ENCODE results near the gene PTCH2.
"Not testable (repeated sequence)": the region's sequence is repeated elsewhere in the genome, so short reads cannot be mapped to it uniquely, and the experiment has no call there.

Gene PTCH2

GRCh38 chr1:44799770-44800584 is 43.1 kb downstream of the PTCH2 start, which contains the start of gene PLK3:
Gene PLK3, plus strand, starts transcription at chr1:44800377. Its CDS starts 87 bp downstream, at chr1:44800464.
- peak; percentile 92 for DNase-seq

- no peak for DNase-seq
Measured at GRCh38 chr1:44798481-44799365, 44.3 kb downstream of the PTCH2 start.

GRCh38 chr1:44797886-44798285 is 45.2 kb downstream of the PTCH2 start:
- not testable (repeated sequence) for DNase-seq

GRCh38 chr1:44792736-44793502 is 50.1 kb downstream of the PTCH2 start:
- DNase-seq, result no peak

- no peak for DNase-seq
Measured at GRCh38 chr1:44790968-44791801, 51.9 kb downstream of the PTCH2 start.

GRCh38 chr1:44788120-44788860 is 54.8 kb downstream of the PTCH2 start, which contains the start of gene BEST4:
Gene BEST4, minus strand, starts transcription at chr1:44788170. Its CDS starts 465 bp downstream, at chr1:44787705.
- no peak for DNase-seq

GRCh38 chr1:44787506-44787905 is 55.5 kb downstream of the PTCH2 start:
- no peak for DNase-seq

GRCh38 chr1:44786841-44787426 is 56.1 kb downstream of the PTCH2 start:
- no peak for DNase-seq

- DNase-seq, result no peak
Measured at GRCh38 chr1:44786138-44786840, 56.8 kb downstream of the PTCH2 start.

- no peak for DNase-seq
Measured at GRCh38 chr1:44785501-44786137, 57.4 kb downstream of the PTCH2 start.

- no peak for DNase-seq
Measured at GRCh38 chr1:44785029-44785380, 58.0 kb downstream of the PTCH2 start.

- DNase-seq, result no peak
Measured at GRCh38 chr1:44784094-44785028, 58.7 kb downstream of the PTCH2 start.

- no peak for DNase-seq
Measured at GRCh38 chr1:44783697-44784093, 59.4 kb downstream of the PTCH2 start.

GRCh38 chr1:44780583-44781121 is 62.4 kb downstream of the PTCH2 start:
- no peak for DNase-seq

GRCh38 chr1:44778705-44779576 is 64.1 kb downstream of the PTCH2 start:
- DNase-seq, result no peak

- DNase-seq, result no peak
Measured at GRCh38 chr1:44777969-44778635, 65.0 kb downstream of the PTCH2 start.

- DNase-seq, result no peak
Measured at GRCh38 chr1:44777547-44777946, 65.5 kb downstream of the PTCH2 start.
